ENCODE measurements around the gene ELANE.
"Not testable (repeated sequence)": the region's sequence is repeated elsewhere in the genome, so short reads cannot be mapped to it uniquely, and the experiment has no call there.

The ELANE gene

GRCh38 chr19:882871-883497 lies 30.9 kb downstream of the ELANE start:
- no peak for DNase-seq

GRCh38 chr19:883661-884211 lies 31.6 kb downstream of the ELANE start:
- no peak for DNase-seq

- DNase-seq, result no peak
Measured at GRCh38 chr19:884420-885211, 32.5 kb downstream of the ELANE start.

- no peak for DNase-seq
Measured at GRCh38 chr19:885536-886224, 33.6 kb downstream of the ELANE start.

- no peak for DNase-seq
Measured at GRCh38 chr19:887072-887471, 35.0 kb downstream of the ELANE start.

- DNase-seq, result no peak
Measured at GRCh38 chr19:887599-887998, 35.5 kb downstream of the ELANE start.

GRCh38 chr19:888581-889385 lies 36.7 kb downstream of the ELANE start:
- DNase-seq, result no peak

GRCh38 chr19:889662-890295 lies 37.7 kb downstream of the ELANE start:
- DNase-seq, result no peak

- DNase-seq, result no peak
Measured at GRCh38 chr19:890831-891230, 38.7 kb downstream of the ELANE start.

GRCh38 chr19:891421-892200 lies 39.5 kb downstream of the ELANE start:
- DNase-seq, result not testable (repeated sequence)

- DNase-seq, result no peak
Measured at GRCh38 chr19:892243-892893, 40.3 kb downstream of the ELANE start.

GRCh38 chr19:892894-893689 lies 41.0 kb downstream of the ELANE start, which contains the start of the genes MED16 and RNU6-9:
MED16 (minus strand) TSS chr19:893187; CDS start chr19:891131, 2,056 bp downstream.
RNU6-9 (plus strand) TSS chr19:893484.
- peak; percentile 50 for DNase-seq

GRCh38 chr19:896434-896833 lies 44.3 kb downstream of the ELANE start:
- DNase-seq, result no peak

GRCh38 chr19:896999-897398 lies 44.9 kb downstream of the ELANE start:
- DNase-seq, result no peak

- DNase-seq, result no peak
Measured at GRCh38 chr19:897442-898039, 45.4 kb downstream of the ELANE start.

- DNase-seq, result peak; percentile 48
Measured at GRCh38 chr19:898663-899062, 46.6 kb downstream of the ELANE start.

GRCh38 chr19:899336-900042 lies 47.4 kb downstream of the ELANE start:
- DNase-seq, result no peak

GRCh38 chr19:900043-900301 lies 47.9 kb downstream of the ELANE start:
- DNase-seq, result no peak

All from NCI-H748 treated with DMSO at 0.1 percent for 48 hours (cell line).